Skeletal muscle satellite cell (primary cell): Measurements from ENCODE around the gene SLC35F3.

Experiments used
- H3K27me3 ChIP-seq: 2 replicates; pipeline ENCODE4 v1.7.0; 2013; ENCODE audit warnings: low read length; ENCODE audit not compliant: control insufficient read depth, insufficient read depth
- H3K36me3 ChIP-seq: 2 replicates; pipeline ENCODE4 v1.7.0; 2013; ENCODE audit warnings: mild to moderate bottlenecking, control low read depth, low read length; ENCODE audit not compliant: insufficient read depth
- H3K4me1 ChIP-seq: 2 replicates; pipeline ENCODE4 v1.7.0; 2013; ENCODE audit warnings: low read length; ENCODE audit not compliant: control insufficient read depth, insufficient read depth
- H3K4me2 ChIP-seq: 2 replicates; pipeline ENCODE4 v1.7.0; 2013; ENCODE audit warnings: mild to moderate bottlenecking, low read length
- H3K4me3 ChIP-seq: 2 replicates; pipeline ENCODE4 v1.7.0; 2013; ENCODE audit warnings: low read length
- H3K9ac ChIP-seq: 2 replicates; pipeline ENCODE4 v1.7.0; 2013; ENCODE audit warnings: mild to moderate bottlenecking, low read depth, low read length, moderate library complexity
- H3K9me3 ChIP-seq: replicated peaks from 2 replicates; pipeline ENCODE4 v1.7.0; 2013; ENCODE audit warnings: mild to moderate bottlenecking, control low read depth, low read length

Gene SLC35F3

GRCh38 chr1:233945979-233946378 is 41.5 kb downstream of the SLC35F3 start:
- H3K4me3 ChIP-seq, result no peak overlapping the region
- no peaks in the 10 kb centered on the region for H3K9me3 ChIP-seq
- no peaks in the 10 kb centered on the region for H3K4me1 ChIP-seq
- no peaks in the 10 kb centered on the region for H3K36me3 ChIP-seq
- H3K4me2 ChIP-seq, result no peak overlapping the region
- no peak overlapping the region for H3K9ac ChIP-seq
- no peaks in the 10 kb centered on the region for H3K27me3 ChIP-seq

- no peak overlapping the region for H3K4me3 ChIP-seq
- H3K36me3 ChIP-seq, result no peaks in the 10 kb centered on the region
- H3K4me1 ChIP-seq, result no peaks in the 10 kb centered on the region
- no peaks in the 10 kb centered on the region for H3K27me3 ChIP-seq
- no peaks in the 10 kb centered on the region for H3K9me3 ChIP-seq
- H3K9ac ChIP-seq, result no peak overlapping the region
- no peak overlapping the region for H3K4me2 ChIP-seq
These were observed 42.2 kb downstream of the SLC35F3 start for GRCh38 chr1:233946724-233947123.

- Histone ChIP-seq H3K27me3 (no peaks in the 10 kb centered on the region), H3K4me1 (no peaks in the 10 kb centered on the region), H3K9ac (no peak overlapping the region), H3K4me3 (no peak overlapping the region), H3K9me3 (no peaks in the 10 kb centered on the region), H3K36me3 (no peaks in the 10 kb centered on the region), H3K4me2 (no peak overlapping the region)
These were observed 47.3 kb downstream of the SLC35F3 start for GRCh38 chr1:233951804-233952203.

- no peak overlapping the region for H3K4me3 ChIP-seq
- H3K4me1 ChIP-seq, result no peaks in the 10 kb centered on the region
- H3K4me2 ChIP-seq, result no peak overlapping the region
- no peaks in the 10 kb centered on the region for H3K36me3 ChIP-seq
- no peaks in the 10 kb centered on the region for H3K27me3 ChIP-seq
- H3K9ac ChIP-seq, result no peak overlapping the region
- H3K9me3 ChIP-seq, result no peaks in the 10 kb centered on the region
These were observed 53.2 kb downstream of the SLC35F3 start for GRCh38 chr1:233957691-233958090.

GRCh38 chr1:233959102-233959501 is 54.6 kb downstream of the SLC35F3 start:
- H3K27me3 ChIP-seq, result no peaks in the 10 kb centered on the region
- no peak overlapping the region for H3K4me2 ChIP-seq
- H3K9me3 ChIP-seq, result no peaks in the 10 kb centered on the region
- H3K4me3 ChIP-seq, result no peak overlapping the region
- H3K9ac ChIP-seq, result no peak overlapping the region
- H3K36me3 ChIP-seq, result no peaks in the 10 kb centered on the region
- no peaks in the 10 kb centered on the region for H3K4me1 ChIP-seq

GRCh38 chr1:233959971-233960370 is 55.5 kb downstream of the SLC35F3 start:
- no peaks in the 10 kb centered on the region for H3K4me1 ChIP-seq
- no peaks in the 10 kb centered on the region for H3K9me3 ChIP-seq
- no peak overlapping the region for H3K4me3 ChIP-seq
- H3K9ac ChIP-seq, result no peak overlapping the region
- H3K4me2 ChIP-seq, result no peak overlapping the region
- H3K27me3 ChIP-seq, result no peaks in the 10 kb centered on the region
- no peaks in the 10 kb centered on the region for H3K36me3 ChIP-seq

- Histone ChIP-seq H3K4me2 (no peak overlapping the region), H3K9me3 (no peaks in the 10 kb centered on the region), H3K9ac (no peak overlapping the region), H3K36me3 (no peaks in the 10 kb centered on the region), H3K4me1 (no peaks in the 10 kb centered on the region), H3K4me3 (no peak overlapping the region), H3K27me3 (no peaks in the 10 kb centered on the region)
These were observed 55.9 kb downstream of the SLC35F3 start for GRCh38 chr1:233960386-233960785.

- Histone ChIP-seq H3K36me3 (no peaks in the 10 kb centered on the region), H3K4me1 (no peaks in the 10 kb centered on the region), H3K9me3 (no peaks in the 10 kb centered on the region), H3K9ac (no peak overlapping the region), H3K27me3 (no peaks in the 10 kb centered on the region), H3K4me3 (no peak overlapping the region), H3K4me2 (no peak overlapping the region)
These were observed 58.4 kb downstream of the SLC35F3 start for GRCh38 chr1:233962878-233963277.

GRCh38 chr1:233965856-233966255 is 61.4 kb downstream of the SLC35F3 start:
- Histone ChIP-seq H3K9ac (no peak overlapping the region), H3K4me3 (no peak overlapping the region), H3K4me2 (no peak overlapping the region), H3K27me3 (no peaks in the 10 kb centered on the region), H3K36me3 (no peaks in the 10 kb centered on the region), H3K4me1 (no peaks in the 10 kb centered on the region), H3K9me3 (no peaks in the 10 kb centered on the region)

- Histone ChIP-seq H3K36me3 (no peaks in the 10 kb centered on the region), H3K27me3 (no peaks in the 10 kb centered on the region), H3K9ac (no peak overlapping the region), H3K4me3 (no peak overlapping the region), H3K9me3 (no peaks in the 10 kb centered on the region), H3K4me1 (no peaks in the 10 kb centered on the region), H3K4me2 (no peak overlapping the region)
These were observed 67.3 kb downstream of the SLC35F3 start for GRCh38 chr1:233971753-233972152.

GRCh38 chr1:233972563-233972950 is 68.1 kb downstream of the SLC35F3 start:
- no peaks in the 10 kb centered on the region for H3K36me3 ChIP-seq
- H3K9ac ChIP-seq, result no peak overlapping the region
- H3K9me3 ChIP-seq, result no peaks in the 10 kb centered on the region
- H3K4me3 ChIP-seq, result no peak overlapping the region
- H3K4me1 ChIP-seq, result no peaks in the 10 kb centered on the region
- no peaks in the 10 kb centered on the region for H3K27me3 ChIP-seq
- no peak overlapping the region for H3K4me2 ChIP-seq

GRCh38 chr1:233972951-233973635 is 68.6 kb downstream of the SLC35F3 start:
- Histone ChIP-seq H3K9me3 (no peaks in the 10 kb centered on the region), H3K27me3 (no peaks in the 10 kb centered on the region), H3K4me3 (no peak overlapping the region), H3K4me1 (no peaks in the 10 kb centered on the region), H3K4me2 (no peak overlapping the region), H3K36me3 (no peaks in the 10 kb centered on the region), H3K9ac (no peak overlapping the region)
